GM11168 (cell line): ENCODE results near the gene CACNG8.
"Not testable (repeated sequence)": the region's sequence is repeated elsewhere in the genome, so short reads cannot be mapped to it uniquely, and the experiment has no call there.

Experiments
- in situ Hi-C: fragments of 300-500 bp; cut with MboI; formaldehyde crosslinking; loops from one replicate; pipeline ENCODE4 v1.12.0; 2022; ENCODE audit warnings: low sequenced_read_pairs; ENCODE audit not compliant: unreplicated experiment

Gene CACNG8

GRCh38 chr19:54029301-54029700 lies 66.6 kb downstream of the CACNG8 start:
- in situ Hi-C loops = no loop called here

DNA sequence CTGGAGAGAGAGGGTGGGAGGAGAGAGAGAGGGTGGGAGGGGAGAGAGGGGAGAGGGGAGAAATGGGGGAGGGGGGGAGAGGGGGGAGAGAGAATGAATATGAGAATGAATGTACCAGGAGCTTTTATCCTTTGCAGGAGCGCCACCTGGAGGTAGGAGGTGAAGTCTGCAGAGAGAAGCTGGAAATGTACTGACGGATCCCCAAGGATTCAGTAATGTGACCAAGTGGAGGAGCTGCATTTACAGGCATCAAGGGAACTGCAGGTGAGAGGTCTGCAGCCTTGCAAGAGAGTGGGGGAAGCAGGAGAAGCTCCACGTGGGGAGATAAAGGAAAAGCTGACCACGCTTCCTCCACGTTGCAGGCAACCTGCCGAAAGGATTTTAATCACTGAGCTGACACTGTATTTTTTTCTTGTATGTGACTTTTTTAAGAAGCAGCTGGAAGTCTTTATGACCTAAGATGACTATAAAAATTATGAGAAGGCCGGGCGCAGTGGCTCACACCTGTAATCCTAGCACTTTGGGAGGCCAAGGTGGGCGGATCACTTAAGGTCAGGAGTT lies 67.3 kb downstream of the CACNG8 start:
- in situ Hi-C loops = no loop called here

- in situ Hi-C loops = no loop called here
Measured at GRCh38 chr19:54030895-54031586, 68.3 kb downstream of the CACNG8 start.

- in situ Hi-C loops = no loop called here
Measured at GRCh38 chr19:54035215-54036178, 72.8 kb downstream of the CACNG8 start.

DNA sequence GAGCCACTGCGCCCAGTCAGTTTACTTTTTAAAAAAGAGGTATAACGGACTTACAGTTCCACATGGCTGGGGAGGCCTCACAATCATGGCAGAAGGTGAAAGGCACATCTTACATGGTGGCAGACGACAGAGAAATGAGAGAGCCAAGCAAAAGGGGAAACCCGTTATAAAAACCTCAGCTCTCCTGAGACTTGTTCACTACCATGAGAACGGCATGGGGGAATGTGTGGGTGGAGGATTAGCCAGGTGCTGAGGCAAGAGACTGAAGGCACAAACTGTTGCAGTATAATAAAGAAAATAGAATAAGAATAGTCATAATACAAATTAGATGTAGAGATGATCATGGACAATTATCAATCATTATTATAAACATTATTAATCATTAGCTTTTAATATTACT lies 73.8 kb downstream of the CACNG8 start:
- in situ Hi-C loops = not testable (repeated sequence)
